K562 (cell line): ENCODE results near the gene NR2C2AP. TPM values are rescaled to one million over a fixed set of nuclear protein-coding genes. Genes with fewer than 3 reads are reported as not detected.

Source experiments
- CTCFL ChIP-seq: IDR thresholded peaks from 2 replicates; pipeline ENCODE4 v1.6.1; 2011; ENCODE audit warnings: borderline replicate concordance, low read depth, mild to moderate bottlenecking, moderate library complexity, low read length; ENCODE audit not compliant: insufficient read depth, poor library complexity, severe bottlenecking
- REST ChIP-seq, 2 experiments: fragments of 450-650 bp; formaldehyde crosslinking in 1 of 2; IDR thresholded peaks; 2 replicates each; pipeline versions ENCODE4 v1.4.0 to v1.6.1; 2014 to 2020; ENCODE audit warnings: mild to moderate bottlenecking in 2 of 2, borderline replicate concordance in 1 of 2, low read depth in 1 of 2
- RFX7 ChIP-seq: fragments of 250-450 bp; sonication (Bioruptor Pico); IDR thresholded peaks from 2 replicates; pipeline ENCODE4 v1.5.1; 2021; ENCODE audit warnings: mild to moderate bottlenecking
- ZBTB17 ChIP-seq: fragments of 450-650 bp; formaldehyde crosslinking; IDR thresholded peaks from 2 replicates; pipeline ENCODE4 v1.4.0; 2020; ENCODE audit warnings: mild to moderate bottlenecking
- polyA plus RNA-seq, 8 experiments: library from polyadenylated mRNA; depleted of rRNA in 4 of 8; stranded (reverse) in 5 of 8; unstranded in 3 of 8; fragments of >200 nt; fragmentation: Nextera tagmentation in 2 of 8; fragmentation: Illumina TruSeq in 1 of 8; extraction: Ambion mirVana in 2 of 8; extraction: Trizol in 1 of 8; gene quantifications; 2 replicates each; pipeline versions ENCODE4 v1.2.1 to v1.2.3, GENCODE V29; 2011 to 2014; ENCODE audit warnings: inconsistent platforms in 1 of 8, missing spikeins in 1 of 8
- total RNA-seq, 7 experiments: library from RNA; depleted of rRNA in 6 of 7; stranded (reverse); fragments of >200 nt in 6 of 7; fragmentation: Illumina TruSeq in 2 of 7; extraction: Trizol in 2 of 7; gene quantifications; 2 replicates each; pipeline versions ENCODE4 v1.2.1 to v1.2.3, GENCODE V29; 2011 to 2021; ENCODE audit warnings: low replicate concordance in 1 of 7
- TF ChIP-seq, protein P1 (sequence below), 2 experiments: fragments of 150-350 bp in 1 of 2; IDR thresholded peaks; 2 replicates each; pipeline ENCODE4 v1.6.1; 2012 to 2016; ENCODE audit warnings: low read depth in 2 of 2, low read length in 2 of 2, mild to moderate bottlenecking in 1 of 2, moderate library complexity in 1 of 2

NR2C2AP gene
- total and polyA plus RNA-seq, 9 of the 15 experiments (the other 6 are each of a cell fraction or from before 2014, with no cell fraction given): 23.7 to 77.4 (median 32.4) TPM

- peak; percentile 84 for TF ChIP-seq REST (IDR thresholded peaks at IDR 0.05; ENCODE audit: borderline replicate concordance)
- no peak for TF ChIP-seq REST (CRISPR knock-in tag; IDR thresholded peaks at IDR 0.05; ENCODE audit: low read depth)
- TF ChIP-seq CTCFL: peak; percentile 69
- TF ChIP-seq RFX7 (CRISPR knock-in tag): no peak
- TF ChIP-seq, protein P1, sequence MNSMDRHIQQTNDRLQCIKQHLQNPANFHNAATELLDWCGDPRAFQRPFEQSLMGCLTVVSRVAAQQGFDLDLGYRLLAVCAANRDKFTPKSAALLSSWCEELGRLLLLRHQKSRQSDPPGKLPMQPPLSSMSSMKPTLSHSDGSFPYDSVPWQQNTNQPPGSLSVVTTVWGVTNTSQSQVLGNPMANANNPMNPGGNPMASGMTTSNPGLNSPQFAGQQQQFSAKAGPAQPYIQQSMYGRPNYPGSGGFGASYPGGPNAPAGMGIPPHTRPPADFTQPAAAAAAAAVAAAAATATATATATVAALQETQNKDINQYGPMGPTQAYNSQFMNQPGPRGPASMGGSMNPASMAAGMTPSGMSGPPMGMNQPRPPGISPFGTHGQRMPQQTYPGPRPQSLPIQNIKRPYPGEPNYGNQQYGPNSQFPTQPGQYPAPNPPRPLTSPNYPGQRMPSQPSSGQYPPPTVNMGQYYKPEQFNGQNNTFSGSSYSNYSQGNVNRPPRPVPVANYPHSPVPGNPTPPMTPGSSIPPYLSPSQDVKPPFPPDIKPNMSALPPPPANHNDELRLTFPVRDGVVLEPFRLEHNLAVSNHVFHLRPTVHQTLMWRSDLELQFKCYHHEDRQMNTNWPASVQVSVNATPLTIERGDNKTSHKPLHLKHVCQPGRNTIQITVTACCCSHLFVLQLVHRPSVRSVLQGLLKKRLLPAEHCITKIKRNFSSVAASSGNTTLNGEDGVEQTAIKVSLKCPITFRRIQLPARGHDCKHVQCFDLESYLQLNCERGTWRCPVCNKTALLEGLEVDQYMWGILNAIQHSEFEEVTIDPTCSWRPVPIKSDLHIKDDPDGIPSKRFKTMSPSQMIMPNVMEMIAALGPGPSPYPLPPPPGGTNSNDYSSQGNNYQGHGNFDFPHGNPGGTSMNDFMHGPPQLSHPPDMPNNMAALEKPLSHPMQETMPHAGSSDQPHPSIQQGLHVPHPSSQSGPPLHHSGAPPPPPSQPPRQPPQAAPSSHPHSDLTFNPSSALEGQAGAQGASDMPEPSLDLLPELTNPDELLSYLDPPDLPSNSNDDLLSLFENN (IDR thresholded peaks at IDR 0.05; ENCODE audit: low read depth in 2 of 2, low read length in 2 of 2): peak in 1 of 2 experiments; percentile 88; a peak in 2 of 4 replicates
- peak; percentile 99 for TF ChIP-seq ZBTB17 (CRISPR knock-in tag)
- TF ChIP-seq, all 486 proteins: peak for 17
Measured at GRCh38 chr19:19217099-19217498, 13.9 kb upstream of the NR2C2AP start (continued).
